A549 treated with CORT108297 at 1 μM for 4 hours (cell line): Measurements from ENCODE around the gene ARHGAP31. TPM values are rescaled to one million over a fixed set of nuclear protein-coding genes. Genes with fewer than 3 reads are reported as not detected.

Source experiments
- total RNA-seq: library from RNA; stranded (reverse); fragments of 200-300 nt; extraction: Qiagen RNA extraction; gene quantifications from 5 replicates; pipeline ENCODE4 v1.2.3, GENCODE V29; 2022

Gene ARHGAP31
- 0.93 to 1.9 TPM (median 1.3 TPM) in 5 replicates for total RNA-seq

GRCh38 chr3:119293871-119294695 is at the start of gene ARHGAP31:
Gene ARHGAP31, plus strand, starts transcription at chr3:119294383. Its CDS starts 522 bp downstream, at chr3:119294905.

DNA sequence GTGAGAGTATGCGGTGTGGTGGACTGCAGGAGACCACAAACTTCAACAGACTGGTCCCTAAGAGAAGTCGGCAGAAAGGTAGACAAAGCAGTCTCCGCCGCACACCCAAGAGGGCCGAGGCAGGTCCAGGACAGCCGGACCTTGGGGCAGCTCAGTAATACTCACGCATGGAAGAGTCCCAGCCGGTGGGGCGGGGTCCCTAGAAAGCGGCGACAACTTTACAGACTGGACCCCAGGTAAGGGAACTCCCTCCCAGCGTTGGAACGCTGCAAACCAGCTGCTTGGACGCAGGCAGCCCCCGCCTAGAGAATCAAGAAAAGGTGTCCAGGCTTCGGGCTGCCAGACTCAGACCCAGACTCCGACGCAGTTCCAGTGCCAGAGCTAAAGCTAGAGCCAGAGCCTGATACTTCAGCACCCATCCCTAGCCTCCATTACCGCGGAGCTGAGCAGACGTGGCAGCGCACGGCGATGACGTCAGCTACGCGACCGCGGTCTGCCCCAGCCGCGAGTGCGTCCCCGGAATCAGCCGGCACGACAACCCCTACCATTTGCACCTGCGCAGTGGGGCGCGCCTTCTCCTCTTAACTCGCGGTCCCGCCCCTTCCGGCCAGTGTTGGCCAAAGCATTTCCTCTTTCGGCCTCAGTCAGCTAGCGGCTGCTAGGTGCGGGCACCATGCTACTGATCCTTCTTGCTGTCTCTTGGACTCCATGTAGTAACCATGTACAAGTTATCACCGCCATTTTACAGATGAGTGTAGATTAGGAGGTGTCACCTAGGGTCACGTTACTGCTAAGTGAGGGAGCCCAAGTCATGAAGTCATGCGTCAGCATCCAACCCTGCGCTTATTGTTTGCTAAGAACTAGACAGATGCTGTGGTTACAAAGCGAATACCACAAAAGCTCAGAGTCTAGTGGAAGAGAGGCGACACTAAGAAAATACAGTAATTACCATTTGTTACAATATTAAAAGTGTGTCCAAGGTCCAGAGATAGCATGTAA is 169.3 kb downstream of the ARHGAP31 start, which contains the start of gene TMEM39A:
Gene TMEM39A, minus strand, starts transcription at position 445 of the 999 bp plus-strand sequence. CDS start 1,541 bp downstream, outside the sequence.

Other genes with a start within 250 kb of the ARHGAP31 start
- gene TEX55, start 148.2 kb upstream of the ARHGAP31 start, total RNA-seq, result not detected in 5 replicates
- 10.1 to 14.7 TPM (median 12.9 TPM) in 5 replicates for gene UPK1B, start 120.8 kb upstream of the ARHGAP31 start, total RNA-seq
- 89.0 to 131 TPM (median 115 TPM) in 5 replicates for gene B4GALT4, start 53.5 kb upstream of the ARHGAP31 start, total RNA-seq
- gene TMEM39A, start 169.2 kb downstream of the ARHGAP31 start, total RNA-seq, result 21.9 to 28.6 TPM (median 26.6 TPM) in 5 replicates
- 8.4 to 11.3 TPM (median 8.8 TPM) in 5 replicates for gene POGLUT1, start 174.6 kb downstream of the ARHGAP31 start, total RNA-seq
- gene TIMMDC1, start 204.2 kb downstream of the ARHGAP31 start, total RNA-seq, result 68.5 to 86.3 TPM (median 74.4 TPM) in 5 replicates